ENCODE results near the gene BANK1. TPM values are rescaled to one million over a fixed set of nuclear protein-coding genes. Genes with fewer than 3 reads are reported as not detected.

Gene BANK1
- total RNA-seq, 2 donors from 2014 or later: 0.53 to 0.57 TPM

GRCh38 chr4:101948951-101949350, 158.4 kb downstream of the BANK1 start:
- no peaks in the 10 kb centered on the region for H3K27me3 ChIP-seq (ENCODE audit: control insufficient read depth, insufficient read depth, low read length, poor library complexity, severe bottlenecking)
- no peak overlapping the region for H3K27ac ChIP-seq (ENCODE audit: low read depth, low read length)
- no peak overlapping the region for H3K4me3 ChIP-seq (ENCODE audit: low read length)
- Mint-ChIP-seq H3K36me3 (ENCODE audit: low read depth) (no peaks in the 10 kb centered on the region), H3K27me3 (ENCODE audit: insufficient read depth) (no peaks in the 10 kb centered on the region), H3K27ac (no peak overlapping the region), H3K4me3 (no peak overlapping the region), H3K4me1 (peaks cover 12% of the 10 kb centered on the region), H3K9me3 (no peaks in the 10 kb centered on the region)
- WGBS, 2 experiments (ENCODE audit: insufficient coverage in 1 of 2, insufficient read length in 1 of 2): 93 to 100% methylated on average over 1 to 2 of the region's 2 CpGs
- TF ChIP-seq, protein P1, sequence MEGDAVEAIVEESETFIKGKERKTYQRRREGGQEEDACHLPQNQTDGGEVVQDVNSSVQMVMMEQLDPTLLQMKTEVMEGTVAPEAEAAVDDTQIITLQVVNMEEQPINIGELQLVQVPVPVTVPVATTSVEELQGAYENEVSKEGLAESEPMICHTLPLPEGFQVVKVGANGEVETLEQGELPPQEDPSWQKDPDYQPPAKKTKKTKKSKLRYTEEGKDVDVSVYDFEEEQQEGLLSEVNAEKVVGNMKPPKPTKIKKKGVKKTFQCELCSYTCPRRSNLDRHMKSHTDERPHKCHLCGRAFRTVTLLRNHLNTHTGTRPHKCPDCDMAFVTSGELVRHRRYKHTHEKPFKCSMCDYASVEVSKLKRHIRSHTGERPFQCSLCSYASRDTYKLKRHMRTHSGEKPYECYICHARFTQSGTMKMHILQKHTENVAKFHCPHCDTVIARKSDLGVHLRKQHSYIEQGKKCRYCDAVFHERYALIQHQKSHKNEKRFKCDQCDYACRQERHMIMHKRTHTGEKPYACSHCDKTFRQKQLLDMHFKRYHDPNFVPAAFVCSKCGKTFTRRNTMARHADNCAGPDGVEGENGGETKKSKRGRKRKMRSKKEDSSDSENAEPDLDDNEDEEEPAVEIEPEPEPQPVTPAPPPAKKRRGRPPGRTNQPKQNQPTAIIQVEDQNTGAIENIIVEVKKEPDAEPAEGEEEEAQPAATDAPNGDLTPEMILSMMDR (conservative IDR thresholded peaks at IDR 0.05): no peak
- peaks cover 4% of the 10 kb centered on the region for H3K4me1 ChIP-seq (ENCODE audit: control insufficient read depth, insufficient read depth, low read length)
- no peak for DNase-seq
- H3K36me3 ChIP-seq (ENCODE audit: control insufficient read depth, insufficient read depth, low read length): no peaks in the 10 kb centered on the region
- no peak overlapping the region for H3K9ac ChIP-seq (ENCODE audit: extremely low read depth, low read length, poor library complexity, severe bottlenecking)
- no peaks in the 10 kb centered on the region for H3K9me3 ChIP-seq (ENCODE audit: control insufficient read depth, low read length)

DNA sequence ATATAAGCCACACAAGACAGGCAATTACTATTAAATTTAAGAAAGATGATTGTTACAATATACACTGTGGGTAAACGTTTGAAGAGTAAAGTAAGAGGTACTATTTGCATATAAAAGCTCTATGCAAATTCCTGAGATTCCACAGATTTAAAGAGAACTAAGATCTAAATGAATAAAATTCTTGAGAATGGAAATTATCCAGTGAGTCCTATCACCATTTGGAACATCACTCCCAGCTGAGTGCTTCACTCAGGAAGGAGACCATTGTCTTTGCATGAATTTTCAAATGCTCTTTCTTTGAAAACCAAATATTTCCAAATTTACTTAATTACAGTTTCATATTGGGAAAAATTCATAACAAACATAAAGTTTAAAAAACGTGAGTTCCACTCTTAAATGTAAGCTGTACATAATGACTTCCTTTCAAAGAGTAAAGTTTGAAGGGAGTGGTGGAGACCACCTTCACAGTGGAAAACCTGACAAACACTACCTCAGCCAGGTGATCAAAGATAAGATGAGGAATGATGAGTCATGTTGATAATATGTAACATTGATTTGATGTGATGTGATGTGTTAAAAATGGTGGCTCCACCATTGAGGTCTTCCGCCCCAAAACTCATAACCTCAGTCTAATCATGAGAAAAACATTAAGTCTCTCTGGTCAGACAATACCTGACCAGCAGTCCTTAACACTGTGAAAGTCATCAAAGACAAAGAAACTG, 159.9 kb downstream of the BANK1 start:
- H3K36me3 ChIP-seq (ENCODE audit: control insufficient read depth, insufficient read depth, low read length): no peaks in the 10 kb centered on the region
- Mint-ChIP-seq H3K4me1 (peaks cover 17% of the 10 kb centered on the region), H3K27me3 (ENCODE audit: insufficient read depth) (no peaks in the 10 kb centered on the region), H3K27ac (peak overlapping the region; percentile 83), H3K36me3 (ENCODE audit: low read depth) (no peaks in the 10 kb centered on the region), H3K9me3 (no peaks in the 10 kb centered on the region), H3K4me3 (no peak overlapping the region)
- DNase-seq: no peak
- H3K9ac ChIP-seq (ENCODE audit: extremely low read depth, low read length, poor library complexity, severe bottlenecking): no peak overlapping the region
- 60 to 63% methylated on average over 1 to 3 of the region's 3 CpGs for WGBS, 2 experiments (ENCODE audit: insufficient coverage in 1 of 2, insufficient read length in 1 of 2)
- no peaks in the 10 kb centered on the region for H3K27me3 ChIP-seq (ENCODE audit: control insufficient read depth, insufficient read depth, low read length, poor library complexity, severe bottlenecking)
- H3K9me3 ChIP-seq (ENCODE audit: control insufficient read depth, low read length): no peaks in the 10 kb centered on the region
- peaks cover 4% of the 10 kb centered on the region for H3K4me1 ChIP-seq (ENCODE audit: control insufficient read depth, insufficient read depth, low read length)
- TF ChIP-seq, protein P1 (conservative IDR thresholded peaks at IDR 0.05): no peak
- H3K27ac ChIP-seq (ENCODE audit: low read depth, low read length): no peak overlapping the region
- H3K4me3 ChIP-seq (ENCODE audit: low read length): no peak overlapping the region

DNA sequence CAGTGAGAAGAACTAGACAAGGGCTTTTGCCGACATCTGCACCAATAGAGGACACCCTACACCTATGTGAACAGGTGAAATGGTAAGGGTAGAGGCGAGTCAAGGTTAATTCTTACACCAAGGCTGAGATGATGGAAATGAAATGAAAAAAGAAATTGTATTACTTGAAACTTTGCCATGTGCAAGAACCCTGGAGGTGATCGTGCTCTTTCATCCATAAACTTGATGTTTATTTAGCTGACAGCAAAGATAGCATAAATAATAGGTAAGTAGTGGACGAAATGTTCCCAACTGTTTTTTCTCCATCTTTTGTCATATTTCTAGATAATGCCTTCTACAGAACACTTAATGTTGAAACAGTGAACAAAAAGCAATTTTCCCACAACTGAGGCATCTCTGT, 162.5 kb downstream of the BANK1 start:
- Mint-ChIP-seq H3K27ac (no peak overlapping the region), H3K4me1 (peaks cover 17% of the 10 kb centered on the region), H3K27me3 (ENCODE audit: insufficient read depth) (no peaks in the 10 kb centered on the region), H3K36me3 (ENCODE audit: low read depth) (no peaks in the 10 kb centered on the region), H3K9me3 (no peaks in the 10 kb centered on the region), H3K4me3 (no peak overlapping the region)
- H3K27me3 ChIP-seq (ENCODE audit: control insufficient read depth, insufficient read depth, low read length, poor library complexity, severe bottlenecking): no peaks in the 10 kb centered on the region
- TF ChIP-seq, protein P1 (conservative IDR thresholded peaks at IDR 0.05): no peak
- H3K27ac ChIP-seq (ENCODE audit: low read depth, low read length): no peak overlapping the region
- WGBS, 2 experiments (ENCODE audit: insufficient coverage in 1 of 2, insufficient read length in 1 of 2): 96 to 100% methylated on average over 1 to 4 of the region's 4 CpGs
- no peak overlapping the region for H3K4me3 ChIP-seq (ENCODE audit: low read length)
- peaks cover 4% of the 10 kb centered on the region for H3K4me1 ChIP-seq (ENCODE audit: control insufficient read depth, insufficient read depth, low read length)
- H3K36me3 ChIP-seq (ENCODE audit: control insufficient read depth, insufficient read depth, low read length): no peaks in the 10 kb centered on the region
- H3K9me3 ChIP-seq (ENCODE audit: control insufficient read depth, low read length): no peaks in the 10 kb centered on the region
- no peak for DNase-seq
- no peak overlapping the region for H3K9ac ChIP-seq (ENCODE audit: extremely low read depth, low read length, poor library complexity, severe bottlenecking)

All from endodermal cell (in vitro differentiated cells).